ENCODE data around the gene CERK. TPM values are rescaled to one million over a fixed set of nuclear protein-coding genes. Genes with fewer than 3 reads are reported as not detected.

CERK gene
- total and polyA plus RNA-seq, 2 of the 8 experiments (the other 6 are each of a cell fraction or from before 2014, with no cell fraction given) = 26.6 to 59.0 TPM

DNA sequence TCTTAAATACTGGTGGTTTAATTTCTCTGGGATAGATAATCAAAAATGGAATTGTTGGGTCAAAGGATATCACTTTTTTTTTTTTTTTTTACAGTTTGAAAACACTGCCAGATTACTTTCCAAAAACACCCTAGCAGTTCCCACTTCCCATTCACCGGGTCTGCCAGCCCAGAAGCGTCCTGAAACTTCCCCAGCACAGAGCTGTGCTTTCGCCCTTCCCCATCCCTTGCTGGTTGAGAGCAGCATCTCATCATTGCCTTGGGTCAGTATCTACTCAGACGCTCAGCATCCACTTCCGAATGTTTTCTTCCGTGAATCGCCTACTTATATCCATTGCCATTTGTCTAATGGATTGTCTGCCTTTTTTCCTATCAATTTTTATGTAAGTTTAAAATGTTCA is 5.5 kb downstream of the CERK start:
- no peak overlapping the region for H4K8ac ChIP-seq (ENCODE audit: extremely low read depth, insufficient read depth, low read length)
- no peak overlapping the region for H2BK15ac ChIP-seq (ENCODE audit: low read length)
- H4K5ac ChIP-seq (ENCODE audit: insufficient read length, low read depth, low read length) = no peak overlapping the region
- no peak for DNase-seq (ENCODE audit: low read depth in 1 of 2, low spot score in 2 of 2)
- no peaks in the 10 kb centered on the region for H3K36me3 ChIP-seq (ENCODE audit: control insufficient read depth in 2 of 4, insufficient read depth in 4 of 4, low read length in 3 of 4)
- ChIA-PET CTCF (ENCODE audit: partially characterized antibody) (interaction anchor here (1.4 to 1.7 kb wide), 2 partner anchors 26 to 66 kb away, joined by 4 to 5 read pairs; no protein-coding TSS in a partner anchor), POLR2A (ENCODE audit: partially characterized antibody) (interaction anchor here (1.2 to 1.5 kb wide), 3 partner anchors 9 to 30 kb away, joined by 3 to 4 read pairs (median 3); partner anchors contain the start of gene TBC1D22A)
- H3K9me3 ChIP-seq (ENCODE audit: insufficient read depth in 2 of 2, low read depth in 1 of 2, low read length in 1 of 2) = no peaks in the 10 kb centered on the region
- no peak overlapping the region; a peak in 1 of 7 replicates for H3K9ac ChIP-seq (replicated peaks in 1 of 4; ENCODE audit: extremely low read depth in 1 of 4, low read depth in 3 of 4, low read length in 3 of 4)
- no peak overlapping the region for H2BK12ac ChIP-seq (ENCODE audit: low read depth, low read length)
- no peak overlapping the region for H3K27ac ChIP-seq (ENCODE audit: low read depth, low read length)
- no peak overlapping the region for H2BK20ac ChIP-seq (ENCODE audit: low read length)
- H3K4me3 ChIP-seq (ENCODE audit: extremely low read depth in 1 of 4, insufficient read depth in 2 of 4, low read depth in 3 of 4, low read length in 4 of 4) = no peak overlapping the region
- H3K18ac ChIP-seq (ENCODE audit: extremely low read depth, low read length) = no peak overlapping the region
- H3K56ac ChIP-seq (replicated peaks; ENCODE audit: insufficient read length, low read depth, low read length) = no peak overlapping the region
- no peak overlapping the region for H2BK120ac ChIP-seq (replicated peaks; ENCODE audit: low read depth, low read length)
- peaks cover 0 to 55% of the 10 kb centered on the region in 2 experiments; a peak in 3 of 4 replicates for H3K79me2 ChIP-seq (ENCODE audit: control insufficient read depth in 1 of 2, insufficient read depth in 2 of 2, low read length in 2 of 2)
- H3K23me2 ChIP-seq (ENCODE audit: low read depth, low read length) = peaks cover 4% of the 10 kb centered on the region; the same call in 1 of the 2 replicates
- no peak overlapping the region for H3K4ac ChIP-seq (replicated peaks; ENCODE audit: insufficient read length, low read depth, low read length)
- no peak overlapping the region for H3K23ac ChIP-seq (ENCODE audit: insufficient read length)
- H2AFZ ChIP-seq (ENCODE audit: low read length) = no peak overlapping the region
- peaks cover 7 to 24% (median 19%) of the 10 kb centered on the region in 4 experiments for H3K4me1 ChIP-seq (replicated peaks in 1 of 4; ENCODE audit: control insufficient read depth in 3 of 4, insufficient read depth in 4 of 4, low read length in 3 of 4)
- H3K4me2 ChIP-seq (ENCODE audit: insufficient read depth in 1 of 2, low read depth in 2 of 2, low read length in 2 of 2) = no peak overlapping the region
- no peak overlapping the region for H2BK5ac ChIP-seq (ENCODE audit: low read depth, low read length)
- no peak overlapping the region for H3K14ac ChIP-seq (ENCODE audit: insufficient read length)
- peaks cover 15% of the 10 kb centered on the region for H3K79me1 ChIP-seq (ENCODE audit: low read depth, low read length)
- H4K91ac ChIP-seq (replicated peaks; ENCODE audit: insufficient read length, low read length) = no peak overlapping the region
- H2AK5ac ChIP-seq (ENCODE audit: low read depth, low read length) = no peak overlapping the region
- FAIRE-seq = no peak
- WGBS, 2 experiments (ENCODE audit: extremely low coverage in 1 of 2, insufficient coverage in 1 of 2, insufficient read length in 1 of 2, insufficient replicate concordance in 2 of 2, low coverage in 1 of 2, low lambda C conversion rate in 2 of 2, missing lambda C conversion rate in 1 of 2) = 86% methylated on average over 7 of the region's 7 CpGs; no CpG with 5 or more reads in 1 of the 2 experiments
- peaks cover 0 to 41% of the 10 kb centered on the region in 2 experiments for H4K20me1 ChIP-seq (replicated peaks in 1 of 2; ENCODE audit: control insufficient read depth in 1 of 2, insufficient read depth in 2 of 2, low read length in 2 of 2)
- no peaks in the 10 kb centered on the region for H3K27me3 ChIP-seq (replicated peaks in 1 of 4; ENCODE audit: control insufficient read depth in 3 of 4, extremely low read depth in 1 of 4, insufficient read depth in 3 of 4, low read length in 3 of 4)
- no peak for TF ChIP-seq BACH1 (IDR thresholded peaks at IDR 0.05; ENCODE audit: low read length)
- TF ChIP-seq, protein P1, sequence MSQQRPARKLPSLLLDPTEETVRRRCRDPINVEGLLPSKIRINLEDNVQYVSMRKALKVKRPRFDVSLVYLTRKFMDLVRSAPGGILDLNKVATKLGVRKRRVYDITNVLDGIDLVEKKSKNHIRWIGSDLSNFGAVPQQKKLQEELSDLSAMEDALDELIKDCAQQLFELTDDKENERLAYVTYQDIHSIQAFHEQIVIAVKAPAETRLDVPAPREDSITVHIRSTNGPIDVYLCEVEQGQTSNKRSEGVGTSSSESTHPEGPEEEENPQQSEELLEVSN (IDR thresholded peaks at IDR 0.05) = no peak
- TF ChIP-seq EP300 (IDR thresholded peaks at IDR 0.05; ENCODE audit: borderline replicate concordance in 1 of 2, low read depth in 2 of 2, low read length in 2 of 2) = no peak
- no peak for TF ChIP-seq TEAD4 (IDR thresholded peaks at IDR 0.05; ENCODE audit: low read depth, low read length)
- TF ChIP-seq SP1 (IDR thresholded peaks at IDR 0.05; ENCODE audit: low read depth, low read length) = no peak
- TF ChIP-seq SAP30 (IDR thresholded peaks at IDR 0.05; ENCODE audit: insufficient read depth, insufficient replicate concordance, low read length) = no peak
- TF ChIP-seq ASH2L (IDR thresholded peaks at IDR 0.05; ENCODE audit: low read length) = no peak
- no peak for TF ChIP-seq ZNF274 (IDR thresholded peaks at IDR 0.05; ENCODE audit: borderline replicate concordance, extremely low read depth, low read length)
- TF ChIP-seq SRF (IDR thresholded peaks at IDR 0.05; ENCODE audit: low read depth, low read length) = no peak
- no peak for TF ChIP-seq TAF7 (optimal IDR thresholded peaks at IDR 0.05; ENCODE audit: borderline replicate concordance, low read depth, low read length)
- TF ChIP-seq RFX5 (IDR thresholded peaks at IDR 0.05; ENCODE audit: borderline replicate concordance, low read depth, low read length) = no peak
- TF ChIP-seq BRCA1 (IDR thresholded peaks at IDR 0.05; ENCODE audit: low read depth, low read length) = no peak
- TF ChIP-seq JUND (IDR thresholded peaks at IDR 0.05; ENCODE audit: low read length) = no peak
- no peak for TF ChIP-seq SUZ12 (IDR thresholded peaks at IDR 0.05; ENCODE audit: low read length)

Measured in H1 (cell line).